Transverse colon (tissue), 4 donors: ENCODE measurements around the gene GRAP2.

Source experiments
- CTCF ChIP-seq, 5 experiments: fragments of 200-600 bp in 3 of 5; fragments of 450-650 bp in 2 of 5; sonication (generic) in 3 of 5; IDR thresholded peaks; 1 replicate in 2 of 5; 2 replicates in 3 of 5; pipeline ENCODE4 v1.5.1; 2016 to 2017; ENCODE audit warnings: antibody characterized with exemption in 5 of 5, inconsistent platforms in 3 of 5, mild to moderate bottlenecking in 2 of 5, moderate library complexity in 1 of 5
- POLR2A ChIP-seq: fragments of 450-650 bp; IDR thresholded peaks from one replicate; pipeline ENCODE4 v1.6.1; 2016; ENCODE audit warnings: antibody characterized with exemption, mild to moderate bottlenecking, moderate library complexity
- POLR2AphosphoS5 ChIP-seq, 3 donors: sonication (generic); formaldehyde crosslinking; IDR thresholded peaks; one replicate each; pipeline ENCODE4 v1.6.1; 2016; ENCODE audit warnings: antibody characterized with exemption in 3 of 3

- no peak for TF ChIP-seq CTCF (IDR thresholded peaks at IDR 0.05)
- TF ChIP-seq POLR2A: no peak
- no peak for TF ChIP-seq POLR2AphosphoS5 (IDR thresholded peaks at IDR 0.05)
Measured at GRCh38 chr22:39927544-39927943, 26.7 kb downstream of the GRAP2 start.
